SU-DHL-6 (cell line): ENCODE measurements around the gene WASL.

Experiments used
- EZH2phosphoT487 ChIP-seq: fragments of 200-600 bp; sonication (generic), shearing (Covaris generic); conservative IDR thresholded peaks from 2 replicates; pipeline ENCODE4 v1.6.1; 2018; ENCODE audit warnings: mild to moderate bottlenecking, antibody characterized with exemption, low read length, moderate library complexity, mixed read lengths
- TF ChIP-seq, protein P1 (sequence below): fragments of 200-600 bp; sonication (generic); IDR thresholded peaks from one replicate; pipeline ENCODE4 v1.5.1; 2017; ENCODE audit warnings: antibody characterized with exemption, mild to moderate bottlenecking, low read length, moderate library complexity; ENCODE audit not compliant: insufficient read depth, poor library complexity, severe bottlenecking

DNA sequence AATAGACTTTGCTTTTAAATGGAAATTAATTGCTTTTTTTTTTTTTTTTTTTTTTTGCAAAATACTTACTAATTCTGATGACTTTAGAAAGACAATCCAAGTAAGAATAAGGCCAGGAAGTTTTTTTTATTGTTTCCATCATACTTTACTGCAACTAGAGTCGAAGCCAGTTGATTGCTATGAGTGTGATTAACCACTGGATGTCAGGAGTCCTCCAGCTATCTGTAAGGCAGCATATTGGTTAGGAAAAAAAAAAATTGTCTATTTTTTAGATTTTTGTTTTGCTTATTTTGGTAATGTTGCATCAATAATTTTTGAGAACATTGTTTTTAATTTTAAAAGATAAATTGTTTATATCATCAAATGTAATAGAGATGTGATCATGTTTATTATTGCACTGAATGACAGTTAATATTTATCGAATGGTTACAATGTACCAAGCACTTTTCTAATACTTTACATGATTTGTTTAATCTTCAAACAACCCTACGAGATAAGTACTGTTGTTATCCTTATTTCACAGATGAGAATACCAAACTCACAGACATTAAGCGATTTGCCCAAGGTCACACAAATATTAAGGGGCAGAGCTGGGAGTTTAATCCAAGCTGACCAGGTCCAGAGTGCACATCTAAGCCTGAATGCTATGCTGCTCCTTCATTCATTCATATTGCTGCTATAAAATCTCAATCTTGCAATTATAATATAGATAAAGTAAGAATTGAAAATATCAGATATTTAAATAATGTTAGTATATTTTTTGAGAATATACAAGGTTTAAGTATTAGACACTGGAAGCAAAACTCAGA lies 113.0 kb downstream of the WASL start:
- TF ChIP-seq, protein P1, sequence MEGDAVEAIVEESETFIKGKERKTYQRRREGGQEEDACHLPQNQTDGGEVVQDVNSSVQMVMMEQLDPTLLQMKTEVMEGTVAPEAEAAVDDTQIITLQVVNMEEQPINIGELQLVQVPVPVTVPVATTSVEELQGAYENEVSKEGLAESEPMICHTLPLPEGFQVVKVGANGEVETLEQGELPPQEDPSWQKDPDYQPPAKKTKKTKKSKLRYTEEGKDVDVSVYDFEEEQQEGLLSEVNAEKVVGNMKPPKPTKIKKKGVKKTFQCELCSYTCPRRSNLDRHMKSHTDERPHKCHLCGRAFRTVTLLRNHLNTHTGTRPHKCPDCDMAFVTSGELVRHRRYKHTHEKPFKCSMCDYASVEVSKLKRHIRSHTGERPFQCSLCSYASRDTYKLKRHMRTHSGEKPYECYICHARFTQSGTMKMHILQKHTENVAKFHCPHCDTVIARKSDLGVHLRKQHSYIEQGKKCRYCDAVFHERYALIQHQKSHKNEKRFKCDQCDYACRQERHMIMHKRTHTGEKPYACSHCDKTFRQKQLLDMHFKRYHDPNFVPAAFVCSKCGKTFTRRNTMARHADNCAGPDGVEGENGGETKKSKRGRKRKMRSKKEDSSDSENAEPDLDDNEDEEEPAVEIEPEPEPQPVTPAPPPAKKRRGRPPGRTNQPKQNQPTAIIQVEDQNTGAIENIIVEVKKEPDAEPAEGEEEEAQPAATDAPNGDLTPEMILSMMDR, result peak; percentile 9
- no peak for TF ChIP-seq EZH2phosphoT487
